PC-9 (cell line): ENCODE data around the gene PAAF1. TPM values are rescaled to one million over a fixed set of nuclear protein-coding genes. Genes with fewer than 3 reads are reported as not detected.
A peak's percentile ranks its signal among the peaks of the same experiment; 100 is the strongest.

Experiments
- BruUV-seq: library from RNA; stranded (reverse); fragments of 400-500 nt; replicated peaks from 2 replicates; lab custom pipeline; 2021; lab: Mats Ljungman, UMichigan
- CTCF ChIA-PET: fragments of 300-600 bp; sonication (Branson Sonifier 250); formaldehyde crosslinking; loops from one replicate; lab custom pipeline; 2022; ENCODE audit warnings: antibody characterized with exemption; lab: Charles Lee
- POLR2A ChIA-PET: fragments of 300-600 bp; sonication (Branson Sonifier 250); formaldehyde crosslinking; loops from one replicate; lab custom pipeline; 2022; ENCODE audit warnings: antibody characterized with exemption; ENCODE audit not compliant: unreplicated experiment; lab: Charles Lee
- DNase-seq, 2 experiments: peaks; one replicate each; pipeline versions ENCODE4 v3.0.0 to v3.0.0-alpha.2; 2015 to 2022; ENCODE audit warnings: mixed read lengths in 1 of 2
- H2AFZ ChIP-seq: fragments of 200-600 bp; sonication (generic); 2 replicates; pipeline ENCODE4 v1.8.1; 2017; ENCODE audit warnings: antibody characterized with exemption
- H3F3A ChIP-seq: fragments of 200-600 bp; sonication (generic); 2 replicates; pipeline ENCODE4 v1.8.1; 2017; ENCODE audit warnings: antibody characterized with exemption, mild to moderate bottlenecking, low read depth; ENCODE audit not compliant: insufficient read depth
- H3K27ac ChIP-seq: fragments of 200-600 bp; sonication (generic); 2 replicates; pipeline ENCODE4 v1.6.1; 2016; ENCODE audit warnings: mixed run types
- H3K27me3 ChIP-seq: fragments of 200-600 bp; sonication (generic); 2 replicates; pipeline ENCODE4 v1.6.1; 2016; ENCODE audit warnings: low read depth, mixed run types; ENCODE audit not compliant: insufficient read depth
- H3K36me3 ChIP-seq: fragments of 200-600 bp; sonication (generic); 2 replicates; pipeline ENCODE4 v1.6.1; 2016; ENCODE audit warnings: low read depth, mixed run types
- H3K4me1 ChIP-seq: fragments of 200-600 bp; sonication (generic); replicated peaks from 2 replicates; pipeline ENCODE4 v1.6.1; 2016; ENCODE audit warnings: mixed run types; ENCODE audit not compliant: insufficient read depth
- H3K4me2 ChIP-seq: fragments of 200-600 bp; sonication (generic); 2 replicates; pipeline ENCODE4 v1.6.1; 2017; ENCODE audit warnings: mixed run types
- H3K4me3 ChIP-seq: fragments of 200-600 bp; sonication (generic); 2 replicates; pipeline ENCODE4 v1.6.1; 2016; ENCODE audit warnings: mixed run types
- H3K79me2 ChIP-seq: fragments of 200-600 bp; sonication (generic); 2 replicates; pipeline ENCODE4 v1.6.1; 2017; ENCODE audit warnings: low read depth, mixed run types
- H3K9me2 ChIP-seq: fragments of 200-600 bp; sonication (generic); 2 replicates; pipeline ENCODE4 v1.8.1; 2017; ENCODE audit warnings: mild to moderate bottlenecking; ENCODE audit not compliant: insufficient read depth
- H3K9me3 ChIP-seq: fragments of 200-600 bp; sonication (generic); 2 replicates; pipeline ENCODE4 v1.8.1; 2016; ENCODE audit warnings: low read depth; ENCODE audit not compliant: insufficient read depth
- H4K20me1 ChIP-seq: fragments of 200-600 bp; sonication (generic); 2 replicates; pipeline ENCODE4 v1.8.1; 2017; ENCODE audit not compliant: insufficient read depth
- EZH2 ChIP-seq: fragments of 200-600 bp; sonication (generic); IDR thresholded peaks from 2 replicates; pipeline ENCODE4 v1.8.0; 2017; ENCODE audit warnings: antibody characterized with exemption, low read depth
- intact Hi-C: fragments of 100-400 bp; cut with micrococcal nuclease; formaldehyde crosslinking; loops from one replicate; pipeline ENCODE4 v1.10.0; 2022; ENCODE audit not compliant: unreplicated experiment
- total RNA-seq: library from RNA; stranded (reverse); gene quantifications from 2 replicates; pipeline ENCODE4 v1.2.3, GENCODE V29; 2021
- TF ChIP-seq, protein P1 (sequence below): fragments of 200-600 bp; sonication (generic); conservative IDR thresholded peaks from 2 replicates; pipeline ENCODE4 v1.6.1; 2017; ENCODE audit warnings: mixed run types, antibody characterized with exemption, mild to moderate bottlenecking, moderate library complexity

The PAAF1 gene
- total RNA-seq, 1 experiment from 2014 or later: 30.0 TPM

DNA sequence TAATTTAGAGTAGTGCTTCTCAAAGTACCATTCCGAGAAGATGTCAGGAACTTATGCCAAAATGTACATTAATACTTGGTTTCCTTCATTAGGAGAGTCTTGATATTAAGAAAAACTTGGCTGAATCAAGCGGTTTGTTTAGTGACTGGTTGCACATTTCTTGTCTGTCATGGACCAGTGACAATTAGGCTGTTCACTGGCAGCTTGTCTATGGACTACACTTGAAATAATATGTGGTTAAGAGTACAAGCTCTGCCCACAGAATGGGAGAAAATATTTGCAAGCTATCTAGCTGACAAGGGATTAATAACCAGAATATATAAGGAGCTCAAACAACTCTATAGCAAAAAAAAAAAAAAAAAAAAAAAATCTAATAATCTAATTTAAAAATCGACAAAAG lies 24.8 kb upstream of the PAAF1 start:
- no peaks in the 10 kb centered on the region; the same call in 1 of the 2 replicates for H3K9me2 ChIP-seq
- TF ChIP-seq EZH2: no peak
- TF ChIP-seq, protein P1, sequence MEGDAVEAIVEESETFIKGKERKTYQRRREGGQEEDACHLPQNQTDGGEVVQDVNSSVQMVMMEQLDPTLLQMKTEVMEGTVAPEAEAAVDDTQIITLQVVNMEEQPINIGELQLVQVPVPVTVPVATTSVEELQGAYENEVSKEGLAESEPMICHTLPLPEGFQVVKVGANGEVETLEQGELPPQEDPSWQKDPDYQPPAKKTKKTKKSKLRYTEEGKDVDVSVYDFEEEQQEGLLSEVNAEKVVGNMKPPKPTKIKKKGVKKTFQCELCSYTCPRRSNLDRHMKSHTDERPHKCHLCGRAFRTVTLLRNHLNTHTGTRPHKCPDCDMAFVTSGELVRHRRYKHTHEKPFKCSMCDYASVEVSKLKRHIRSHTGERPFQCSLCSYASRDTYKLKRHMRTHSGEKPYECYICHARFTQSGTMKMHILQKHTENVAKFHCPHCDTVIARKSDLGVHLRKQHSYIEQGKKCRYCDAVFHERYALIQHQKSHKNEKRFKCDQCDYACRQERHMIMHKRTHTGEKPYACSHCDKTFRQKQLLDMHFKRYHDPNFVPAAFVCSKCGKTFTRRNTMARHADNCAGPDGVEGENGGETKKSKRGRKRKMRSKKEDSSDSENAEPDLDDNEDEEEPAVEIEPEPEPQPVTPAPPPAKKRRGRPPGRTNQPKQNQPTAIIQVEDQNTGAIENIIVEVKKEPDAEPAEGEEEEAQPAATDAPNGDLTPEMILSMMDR: no peak
- H3K79me2 ChIP-seq: no peaks in the 10 kb centered on the region
- 0 out of 2 replicates have a peak, but pooled peaks cover 5% of the 10 kb centered on the region for H3K36me3 ChIP-seq
- ChIA-PET CTCF (no interaction called here), POLR2A (no interaction called here)
- H3K4me1 ChIP-seq: peaks cover 17% of the 10 kb centered on the region
- peaks cover 4% of the 10 kb centered on the region; the same call in 1 of the 2 replicates for H4K20me1 ChIP-seq
- no TSS peak for BruUV-seq
- H3K27me3 ChIP-seq: no peaks in the 10 kb centered on the region
- H3K9me3 ChIP-seq: no peaks in the 10 kb centered on the region
- H3F3A ChIP-seq: peaks cover 15% of the 10 kb centered on the region
- intact Hi-C loops: no loop called here
- no peak for DNase-seq
- no peak overlapping the region for H3K27ac ChIP-seq
- no peak overlapping the region for H3K4me3 ChIP-seq
- H2AFZ ChIP-seq: no peak overlapping the region
- H3K4me2 ChIP-seq: no peak overlapping the region

DNA sequence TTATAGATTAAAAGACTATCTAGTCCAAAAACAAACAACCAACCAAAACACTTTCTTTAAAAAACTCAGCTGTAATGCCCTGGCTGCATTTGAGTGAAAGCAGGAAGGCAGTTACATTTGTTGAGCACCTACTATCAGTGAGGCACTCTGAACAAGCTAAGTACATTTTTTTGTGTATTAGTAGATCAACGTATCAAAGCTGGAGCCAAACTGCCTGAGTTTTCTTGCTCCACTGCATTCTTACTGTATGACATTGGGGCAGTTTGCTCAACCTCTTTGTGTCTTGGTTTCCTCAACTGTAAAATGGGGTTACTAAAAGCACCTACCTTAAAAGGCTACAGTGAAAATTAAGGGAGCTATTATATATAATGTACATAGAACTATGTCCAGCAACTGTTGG lies 22.1 kb upstream of the PAAF1 start:
- H3K4me3 ChIP-seq: no peak overlapping the region
- H2AFZ ChIP-seq: no peak overlapping the region
- H3K9me2 ChIP-seq: no peaks in the 10 kb centered on the region
- no peaks in the 10 kb centered on the region for H3K79me2 ChIP-seq
- BruUV-seq: no TSS peak
- ChIA-PET POLR2A (interaction anchor here (0.6 kb wide), 1 partner anchor 264 kb away, joined by 3 read pairs; no protein-coding TSS in a partner anchor), CTCF (no interaction called here)
- intact Hi-C loops: no loop called here
- H3K27me3 ChIP-seq: no peaks in the 10 kb centered on the region
- H3F3A ChIP-seq: peaks cover 11% of the 10 kb centered on the region
- H3K9me3 ChIP-seq: no peaks in the 10 kb centered on the region
- H3K4me2 ChIP-seq: peak overlapping the region; percentile 23; the same call in 1 of the 2 replicates
- TF ChIP-seq, protein P1: no peak
- TF ChIP-seq EZH2: no peak
- H3K27ac ChIP-seq: peak overlapping the region; percentile 44
- H3K4me1 ChIP-seq: peaks cover 13% of the 10 kb centered on the region
- peaks cover 4% of the 10 kb centered on the region; the same call in 1 of the 2 replicates for H4K20me1 ChIP-seq
- H3K36me3 ChIP-seq: peaks cover 14% of the 10 kb centered on the region; the same call in 1 of the 2 replicates
- DNase-seq: peak in 1 of 2 experiments; percentile 81

DNA sequence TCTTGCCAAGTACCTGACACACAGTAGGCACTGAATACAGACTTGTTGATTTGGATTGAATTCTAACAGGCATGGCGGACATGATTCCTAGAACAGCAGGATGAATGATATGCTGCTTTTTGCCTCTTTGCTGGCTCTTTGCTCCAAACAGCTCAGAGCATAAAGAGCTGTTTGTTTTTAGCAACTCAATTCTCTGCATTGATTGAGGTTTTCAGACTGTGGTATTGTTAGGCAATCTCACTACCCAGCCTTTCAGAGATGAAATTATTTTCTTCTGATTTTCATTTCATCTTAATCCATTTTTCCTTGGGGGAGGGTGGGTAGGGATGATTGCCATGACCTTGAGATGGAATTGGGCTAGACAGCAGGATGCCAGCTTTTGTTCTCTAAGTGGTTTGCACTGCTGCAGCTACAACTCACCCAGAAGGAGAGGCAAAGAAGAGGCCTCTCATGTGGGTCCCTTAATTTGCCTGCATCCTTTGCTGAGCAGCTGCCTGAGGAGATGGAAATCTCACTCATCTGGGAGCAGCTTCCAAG lies 20.7 kb upstream of the PAAF1 start:
- TF ChIP-seq, protein P1: no peak
- TF ChIP-seq EZH2: no peak
- Histone ChIP-seq H3K9me2 (no peaks in the 10 kb centered on the region), H4K20me1 (peaks cover 4% of the 10 kb centered on the region; the same call in 1 of the 2 replicates), H3K27me3 (no peaks in the 10 kb centered on the region), H3K27ac (no peak overlapping the region), H3K36me3 (peaks cover 20% of the 10 kb centered on the region; the same call in 1 of the 2 replicates), H3K4me2 (no peak overlapping the region), H3K4me1 (peaks cover 13% of the 10 kb centered on the region), H2AFZ (no peak overlapping the region), H3K9me3 (no peaks in the 10 kb centered on the region), H3K4me3 (no peak overlapping the region), H3K79me2 (no peaks in the 10 kb centered on the region), H3F3A (peaks cover 11% of the 10 kb centered on the region)
- no peak for DNase-seq
- POLR2A ChIA-PET: interaction anchor here (0.6 to 0.7 kb wide), 2 partner anchors 72 to 638 kb away, joined by 3 to 4 read pairs; partner anchors contain the start of gene LIPT2
- CTCF ChIA-PET: no interaction called here
- intact Hi-C loops: no loop called here
- BruUV-seq: no TSS peak
